Measurements from ENCODE around the gene KMT5B. TPM values are rescaled to one million over a fixed set of nuclear protein-coding genes. Genes with fewer than 3 reads are reported as not detected.
A peak's percentile ranks its signal among the peaks of the same experiment; 100 is the strongest.

KMT5B gene
- total and polyA plus RNA-seq, 2 of the 13 experiments (the other 11 are each of a cell fraction or from before 2014, with no cell fraction given), result 17.6 to 23.7 TPM

GRCh38 chr11:68213555-68214172, 568 bp upstream of the KMT5B start (continued):
- TF ChIP-seq, protein P1, sequence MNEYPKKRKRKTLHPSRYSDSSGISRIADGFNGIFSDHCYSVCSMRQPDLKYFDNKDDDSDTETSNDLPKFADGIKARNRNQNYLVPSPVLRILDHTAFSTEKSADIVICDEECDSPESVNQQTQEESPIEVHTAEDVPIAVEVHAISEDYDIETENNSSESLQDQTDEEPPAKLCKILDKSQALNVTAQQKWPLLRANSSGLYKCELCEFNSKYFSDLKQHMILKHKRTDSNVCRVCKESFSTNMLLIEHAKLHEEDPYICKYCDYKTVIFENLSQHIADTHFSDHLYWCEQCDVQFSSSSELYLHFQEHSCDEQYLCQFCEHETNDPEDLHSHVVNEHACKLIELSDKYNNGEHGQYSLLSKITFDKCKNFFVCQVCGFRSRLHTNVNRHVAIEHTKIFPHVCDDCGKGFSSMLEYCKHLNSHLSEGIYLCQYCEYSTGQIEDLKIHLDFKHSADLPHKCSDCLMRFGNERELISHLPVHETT (CRISPR knock-in tag; conservative IDR thresholded peaks at IDR 0.05), result peak; percentile 98
- no peak for TF ChIP-seq SP1 (IDR thresholded peaks at IDR 0.05)
- TF ChIP-seq SP1 (CRISPR knock-in tag; IDR thresholded peaks at IDR 0.05), result peak; percentile 44
- TF ChIP-seq, protein P2, sequence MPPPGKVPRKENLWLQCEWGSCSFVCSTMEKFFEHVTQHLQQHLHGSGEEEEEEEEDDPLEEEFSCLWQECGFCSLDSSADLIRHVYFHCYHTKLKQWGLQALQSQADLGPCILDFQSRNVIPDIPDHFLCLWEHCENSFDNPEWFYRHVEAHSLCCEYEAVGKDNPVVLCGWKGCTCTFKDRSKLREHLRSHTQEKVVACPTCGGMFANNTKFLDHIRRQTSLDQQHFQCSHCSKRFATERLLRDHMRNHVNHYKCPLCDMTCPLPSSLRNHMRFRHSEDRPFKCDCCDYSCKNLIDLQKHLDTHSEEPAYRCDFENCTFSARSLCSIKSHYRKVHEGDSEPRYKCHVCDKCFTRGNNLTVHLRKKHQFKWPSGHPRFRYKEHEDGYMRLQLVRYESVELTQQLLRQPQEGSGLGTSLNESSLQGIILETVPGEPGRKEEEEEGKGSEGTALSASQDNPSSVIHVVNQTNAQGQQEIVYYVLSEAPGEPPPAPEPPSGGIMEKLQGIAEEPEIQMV (CRISPR knock-in tag; IDR thresholded peaks at IDR 0.05; ENCODE audit: low read depth), result peak; percentile 54; the same call in 1 of the 2 replicates
- TF ChIP-seq HNRNPK (IDR thresholded peaks at IDR 0.05; ENCODE audit: low read depth, low read length, poor library complexity, severe bottlenecking), result peak; percentile 87
- TF ChIP-seq KAT2B (IDR thresholded peaks at IDR 0.05; ENCODE audit: borderline replicate concordance, low read depth, low read length), result peak; percentile 74; the same call in 1 of the 2 replicates
- TF ChIP-seq ZNF773 (CRISPR knock-in tag; IDR thresholded peaks at IDR 0.05; ENCODE audit: borderline replicate concordance), result no peak
- peak; percentile 40 for TF ChIP-seq ZEB1 (IDR thresholded peaks at IDR 0.05; ENCODE audit: insufficient replicate concordance, low read depth)
- peak; percentile 76; the same call in 1 of the 2 replicates for TF ChIP-seq ZSCAN12 (CRISPR knock-in tag; IDR thresholded peaks at IDR 0.05)
- TF ChIP-seq HOXA5 (CRISPR knock-in tag; IDR thresholded peaks at IDR 0.05), result peak; percentile 91
- TF ChIP-seq ZBTB14 (CRISPR knock-in tag; IDR thresholded peaks at IDR 0.05), result peak; percentile 98
- TF ChIP-seq SOX6 (IDR thresholded peaks at IDR 0.05), result no peak
- peak; percentile 35 for TF ChIP-seq SOX6 (CRISPR knock-in tag; IDR thresholded peaks at IDR 0.05)
- TF ChIP-seq SPEN (CRISPR knock-in tag; IDR thresholded peaks at IDR 0.05; ENCODE audit: low read depth), result peak; percentile 67
- no peak for TF ChIP-seq STAT5B (CRISPR knock-in tag; IDR thresholded peaks at IDR 0.05)
- peak; percentile 51; the same call in 1 of the 2 replicates for TF ChIP-seq CENPT (CRISPR knock-in tag; IDR thresholded peaks at IDR 0.05; ENCODE audit: low read depth)
- 0 out of 2 replicates have a peak, but pooled peaks have one; percentile 40 for TF ChIP-seq ZNF230 (CRISPR knock-in tag; IDR thresholded peaks at IDR 0.05)
- TF ChIP-seq TIGD3 (CRISPR knock-in tag; IDR thresholded peaks at IDR 0.05; ENCODE audit: borderline replicate concordance), result no peak
- peak; percentile 47; the same call in 1 of the 2 replicates for TF ChIP-seq ZNF556 (CRISPR knock-in tag; IDR thresholded peaks at IDR 0.05; ENCODE audit: borderline replicate concordance)
- TF ChIP-seq, protein P3, sequence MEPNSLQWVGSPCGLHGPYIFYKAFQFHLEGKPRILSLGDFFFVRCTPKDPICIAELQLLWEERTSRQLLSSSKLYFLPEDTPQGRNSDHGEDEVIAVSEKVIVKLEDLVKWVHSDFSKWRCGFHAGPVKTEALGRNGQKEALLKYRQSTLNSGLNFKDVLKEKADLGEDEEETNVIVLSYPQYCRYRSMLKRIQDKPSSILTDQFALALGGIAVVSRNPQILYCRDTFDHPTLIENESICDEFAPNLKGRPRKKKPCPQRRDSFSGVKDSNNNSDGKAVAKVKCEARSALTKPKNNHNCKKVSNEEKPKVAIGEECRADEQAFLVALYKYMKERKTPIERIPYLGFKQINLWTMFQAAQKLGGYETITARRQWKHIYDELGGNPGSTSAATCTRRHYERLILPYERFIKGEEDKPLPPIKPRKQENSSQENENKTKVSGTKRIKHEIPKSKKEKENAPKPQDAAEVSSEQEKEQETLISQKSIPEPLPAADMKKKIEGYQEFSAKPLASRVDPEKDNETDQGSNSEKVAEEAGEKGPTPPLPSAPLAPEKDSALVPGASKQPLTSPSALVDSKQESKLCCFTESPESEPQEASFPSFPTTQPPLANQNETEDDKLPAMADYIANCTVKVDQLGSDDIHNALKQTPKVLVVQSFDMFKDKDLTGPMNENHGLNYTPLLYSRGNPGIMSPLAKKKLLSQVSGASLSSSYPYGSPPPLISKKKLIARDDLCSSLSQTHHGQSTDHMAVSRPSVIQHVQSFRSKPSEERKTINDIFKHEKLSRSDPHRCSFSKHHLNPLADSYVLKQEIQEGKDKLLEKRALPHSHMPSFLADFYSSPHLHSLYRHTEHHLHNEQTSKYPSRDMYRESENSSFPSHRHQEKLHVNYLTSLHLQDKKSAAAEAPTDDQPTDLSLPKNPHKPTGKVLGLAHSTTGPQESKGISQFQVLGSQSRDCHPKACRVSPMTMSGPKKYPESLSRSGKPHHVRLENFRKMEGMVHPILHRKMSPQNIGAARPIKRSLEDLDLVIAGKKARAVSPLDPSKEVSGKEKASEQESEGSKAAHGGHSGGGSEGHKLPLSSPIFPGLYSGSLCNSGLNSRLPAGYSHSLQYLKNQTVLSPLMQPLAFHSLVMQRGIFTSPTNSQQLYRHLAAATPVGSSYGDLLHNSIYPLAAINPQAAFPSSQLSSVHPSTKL (CRISPR knock-in tag; IDR thresholded peaks at IDR 0.05), result peak; percentile 50
- 0 out of 2 replicates have a peak, but pooled peaks have one; percentile 45 for TF ChIP-seq AHR (CRISPR knock-in tag; IDR thresholded peaks at IDR 0.05)

Measured in HepG2 (cell line).